Left forelimb (tissue), 1 donor: ENCODE measurements around the gene GZMM.

Experiments used
- DNase-seq: peaks from one replicate; pipeline ENCODE4 v3.0.0-alpha.2; 2018; ENCODE audit warnings: low spot score

Gene GZMM

DNA sequence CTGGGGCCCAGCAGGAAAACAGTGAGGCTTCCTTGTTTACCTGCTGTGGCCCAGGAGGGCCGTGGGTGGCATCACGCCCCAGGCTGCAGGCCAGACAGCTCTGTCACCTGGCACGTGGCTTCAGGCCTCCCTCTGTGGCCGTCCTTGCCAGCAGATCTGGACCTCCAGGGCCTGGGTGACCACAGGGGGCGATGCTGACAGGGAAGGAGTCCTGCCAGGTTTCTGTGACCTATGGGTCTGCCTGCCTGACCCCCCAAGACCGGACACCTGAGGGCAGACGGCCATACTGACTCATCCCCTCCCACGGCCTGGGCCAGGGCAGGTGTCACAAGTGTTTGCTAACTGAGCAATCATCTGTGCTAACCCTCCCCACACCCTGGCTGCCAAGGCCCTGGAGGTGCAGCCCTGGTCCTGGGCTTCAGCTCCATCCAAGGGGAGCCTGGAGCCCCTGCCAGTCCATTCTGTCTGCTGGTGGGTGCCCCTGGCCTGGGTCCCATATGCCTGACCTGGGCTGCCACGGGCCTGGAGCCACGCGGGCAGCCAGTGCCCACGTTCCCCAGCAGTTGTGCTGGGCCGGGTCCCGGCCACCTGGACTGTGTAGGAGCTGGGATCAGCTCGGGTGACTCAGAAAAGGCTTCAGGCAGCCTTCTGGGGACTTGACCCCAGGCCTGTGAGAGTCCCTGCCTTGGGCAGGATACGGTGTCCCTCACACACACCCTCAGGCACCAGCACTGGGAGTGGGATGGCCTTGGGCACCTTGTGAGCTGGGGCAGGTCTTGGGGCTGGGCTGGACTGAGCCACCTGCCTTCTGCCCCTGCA lies 8.6 kb upstream of the GZMM start:
- DNase-seq = no peak

- no peak for DNase-seq
Observed at GRCh38 chr19:536031-536880, 7.6 kb upstream of the GZMM start.

- no peak for DNase-seq
Observed at GRCh38 chr19:536881-537404, 6.9 kb upstream of the GZMM start.

- no peak for DNase-seq
Observed at GRCh38 chr19:538641-539428, 5.0 kb upstream of the GZMM start.

DNA sequence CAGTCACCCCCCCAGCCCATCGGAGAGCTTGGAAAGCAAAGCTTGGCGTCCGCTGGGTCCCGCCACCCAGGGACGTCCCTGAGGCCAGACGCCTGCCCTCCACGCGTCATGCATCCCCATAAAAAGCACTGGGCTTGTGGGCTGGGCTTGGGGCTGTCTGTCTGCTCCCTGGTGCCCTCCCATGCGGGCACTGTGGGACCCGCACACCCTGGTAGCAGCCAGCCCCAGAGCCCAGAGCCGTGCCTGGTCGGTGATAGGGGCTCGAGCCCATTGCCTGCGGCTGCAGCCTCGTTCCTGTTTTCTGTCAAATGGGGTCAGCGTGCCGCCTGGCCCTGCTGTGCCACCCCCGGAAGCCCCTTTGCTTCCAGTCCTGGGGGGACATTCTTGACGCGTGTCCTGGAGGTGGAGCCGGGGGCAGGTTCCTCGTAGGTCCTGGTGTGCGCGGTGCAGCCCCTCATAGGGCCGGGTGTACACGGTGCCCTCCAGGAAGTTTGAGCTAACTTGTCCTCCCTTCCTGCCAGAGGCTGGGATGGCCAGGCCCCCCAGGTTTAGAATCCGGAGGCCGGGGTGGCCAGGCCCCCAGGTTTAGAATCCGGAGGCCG lies 4.3 kb upstream of the GZMM start:
- DNase-seq = no peak

- DNase-seq = no peak
Observed at GRCh38 chr19:540867-541637, 2.8 kb upstream of the GZMM start.

GRCh38 chr19:541699-542098 lies 2.2 kb upstream of the GZMM start:
- DNase-seq = no peak

DNA sequence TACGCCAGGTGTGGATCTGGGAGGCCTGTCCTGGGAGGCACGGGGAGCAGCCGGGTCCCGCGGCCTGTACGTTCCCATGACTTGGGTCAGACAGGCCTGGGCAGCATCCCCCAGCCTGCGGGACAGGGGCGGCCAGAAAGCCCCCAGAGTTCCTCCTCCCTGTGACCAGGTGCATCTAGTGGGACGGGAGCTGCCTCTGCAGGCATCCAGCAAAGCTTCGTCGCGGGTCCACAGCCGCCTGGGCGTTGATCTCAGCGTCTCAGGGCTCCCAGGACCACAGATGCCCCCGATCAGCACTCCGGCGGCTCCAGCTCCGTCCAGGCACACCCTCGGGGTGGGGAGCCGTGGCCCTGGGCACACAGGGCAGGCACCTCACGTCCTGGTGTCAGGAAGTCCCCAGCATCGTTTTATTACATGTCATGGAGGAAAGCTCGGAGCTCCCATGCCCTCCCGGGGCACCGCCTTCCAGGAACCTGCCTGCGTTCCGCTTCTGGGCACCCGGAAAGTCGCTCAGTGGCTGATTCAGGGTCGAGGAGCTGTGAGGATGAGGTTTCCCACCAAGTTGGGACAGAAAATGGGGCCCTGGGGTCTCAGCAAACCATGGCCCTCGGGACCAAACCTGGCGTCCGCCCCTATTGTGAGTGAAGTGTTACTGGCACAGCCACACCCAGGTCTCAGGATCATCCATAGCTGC lies 1.5 kb upstream of the GZMM start:
- no peak for DNase-seq

- no peak for DNase-seq
Observed at GRCh38 chr19:547117-547516, 3.3 kb downstream of the GZMM start.

- no peak for DNase-seq
Observed at GRCh38 chr19:547836-548720, 4.2 kb downstream of the GZMM start.

- no peak for DNase-seq
Observed at GRCh38 chr19:548886-549830, 5.3 kb downstream of the GZMM start.

GRCh38 chr19:554817-555216 lies 11.0 kb downstream of the GZMM start:
- DNase-seq = no peak

GRCh38 chr19:555474-555808 lies 11.6 kb downstream of the GZMM start:
- DNase-seq = no peak

DNA sequence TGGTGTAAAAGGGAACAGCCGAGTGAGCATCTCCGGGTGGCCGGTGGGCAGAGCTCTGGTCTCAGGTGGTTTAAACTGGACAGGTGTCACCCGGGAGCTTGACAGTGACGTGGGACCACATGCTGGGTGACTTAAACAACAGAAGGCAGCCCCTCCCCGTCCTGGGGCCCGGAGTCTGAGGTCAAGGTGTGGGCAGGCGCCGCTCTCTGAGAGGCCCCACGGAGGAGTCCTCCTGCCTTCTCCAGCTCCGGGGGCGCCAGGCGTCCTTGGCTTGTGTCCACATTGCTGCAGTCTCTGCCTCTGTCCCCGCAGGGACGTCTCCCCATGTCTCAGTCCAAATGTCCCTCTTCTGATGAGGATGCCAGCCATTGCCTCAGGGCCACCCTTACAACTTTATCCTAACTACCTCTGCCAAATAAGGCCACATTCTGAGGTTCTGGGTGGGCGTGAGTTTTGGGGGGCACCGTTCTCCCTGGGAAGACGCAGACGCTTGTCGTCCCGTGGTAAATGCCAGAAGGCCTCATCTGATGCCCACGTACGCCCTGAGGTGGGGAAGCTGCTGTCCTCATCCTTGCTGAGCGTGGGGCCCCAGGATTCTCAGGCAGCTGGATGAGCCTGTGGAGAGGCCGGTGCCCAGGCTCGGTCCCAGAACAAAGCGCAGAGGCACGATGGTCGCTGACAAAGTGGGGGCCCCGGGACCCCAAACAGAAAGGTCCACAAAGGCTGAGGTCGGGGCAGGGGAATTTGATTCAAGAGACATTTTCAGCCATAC lies 12.9 kb downstream of the GZMM start:
- no peak for DNase-seq

- DNase-seq = no peak
Observed at GRCh38 chr19:558770-559439, 15.1 kb downstream of the GZMM start.

- no peak for DNase-seq
Observed at GRCh38 chr19:560121-560520, 16.3 kb downstream of the GZMM start.

DNA sequence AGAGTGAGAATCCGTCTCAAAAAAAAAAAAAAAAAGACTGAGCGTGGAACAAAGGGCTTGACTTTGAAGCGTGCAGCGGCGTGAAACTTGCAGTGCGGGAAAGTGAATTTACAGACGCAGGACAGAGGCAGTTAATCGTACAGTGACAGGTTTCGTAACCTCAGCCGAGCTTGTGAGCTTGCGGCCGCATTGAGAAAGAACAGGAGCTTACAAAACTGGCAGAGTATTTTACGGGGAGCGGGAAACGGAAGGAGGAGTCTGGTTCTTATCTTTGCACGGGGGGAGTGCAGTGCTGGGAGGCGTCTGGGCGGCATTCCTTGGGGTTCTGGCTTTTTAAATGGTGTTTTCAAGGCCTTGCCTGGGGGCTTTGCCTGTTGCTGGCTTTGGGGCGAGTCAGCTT lies 22.6 kb downstream of the GZMM start:
- no peak for DNase-seq
